Esophagus (tissue), 2 donors: ENCODE results near the gene PXYLP1. TPM values are rescaled to one million over a fixed set of nuclear protein-coding genes. Genes with fewer than 3 reads are reported as not detected.

Source experiments
- H3K27ac ChIP-seq, 2 donors: one replicate each; pipeline ENCODE4 v1.5.1; 2013; ENCODE audit warnings: low read depth in 2 of 2, mild to moderate bottlenecking in 2 of 2, inconsistent platforms in 1 of 2, low read length in 1 of 2, moderate library complexity in 1 of 2
- H3K27me3 ChIP-seq, 2 donors: one replicate each; pipeline ENCODE4 v1.6.1; 2013; ENCODE audit warnings: low read length in 2 of 2, control low read depth in 1 of 2, mild to moderate bottlenecking in 1 of 2; ENCODE audit not compliant: insufficient read depth in 2 of 2, control insufficient read depth in 1 of 2
- H3K36me3 ChIP-seq, 2 donors: one replicate each; pipeline ENCODE4 v1.6.1; 2013; ENCODE audit warnings: low read length in 1 of 2; ENCODE audit not compliant: control insufficient read depth in 2 of 2, insufficient read depth in 2 of 2
- H3K4me1 ChIP-seq, 2 donors: one replicate each; pipeline ENCODE4 v1.6.1; 2013; ENCODE audit warnings: low read length in 1 of 2; ENCODE audit not compliant: control insufficient read depth in 2 of 2, insufficient read depth in 2 of 2
- H3K4me3 ChIP-seq, 2 donors: one replicate each; pipeline ENCODE4 v1.5.1; 2013; ENCODE audit warnings: low read length in 2 of 2, mild to moderate bottlenecking in 2 of 2, low read depth in 1 of 2, moderate library complexity in 1 of 2
- H3K9me3 ChIP-seq, 2 donors: one replicate each; pipeline ENCODE4 v1.6.1; 2013; ENCODE audit warnings: mild to moderate bottlenecking in 2 of 2, low read depth in 1 of 2, low read length in 1 of 2, moderate library complexity in 1 of 2; ENCODE audit not compliant: control insufficient read depth in 2 of 2, insufficient read depth in 1 of 2
- WGBS, 2 donors: extraction: QIAGEN DNeasy Blood & Tissue Kit; methylation state at CpG; one replicate each; pipeline ENCODE4 v1.1.7; 2013; 5-methylcytosine and 5-hydroxymethylcytosine counted together
- polyA plus RNA-seq, 2 donors: library from polyadenylated mRNA; stranded (reverse); fragments of 200-250 nt; gene quantifications; one replicate each; pipeline ENCODE4 v1.2.3, GENCODE V29; 2013
- donor health status: healthy with polysubstance abuse.
- donor health status: Bipolar disorder and iron deficiency.

Gene PXYLP1
- polyA plus RNA-seq, 2 donors, result 1.1 to 1.2 TPM

DNA sequence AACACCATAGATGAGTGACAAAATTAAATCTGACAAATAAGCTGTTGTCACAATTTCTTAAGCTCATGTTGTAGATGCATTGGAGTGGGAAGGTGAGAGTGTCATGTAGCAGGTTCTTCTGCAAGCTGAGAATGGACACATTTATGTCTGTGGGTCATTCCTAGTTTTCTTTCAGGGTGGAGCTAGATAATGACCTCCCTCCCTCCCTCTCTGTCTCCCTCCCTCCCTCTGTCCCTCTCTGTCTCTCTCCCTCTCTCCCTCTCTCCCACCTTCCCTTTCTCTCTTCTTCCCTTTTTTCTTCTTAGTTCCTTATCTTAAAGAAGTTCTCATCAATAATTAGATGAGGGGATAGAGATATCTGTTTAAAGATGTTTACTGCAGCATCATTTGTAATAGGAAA, 36.0 kb downstream of the PXYLP1 start:
- Histone ChIP-seq H3K36me3 (no peaks in the 10 kb centered on the region), H3K9me3 (no peaks in the 10 kb centered on the region), H3K27me3 (no peaks in the 10 kb centered on the region), H3K4me1 (no peaks in the 10 kb centered on the region), H3K4me3 (no peak overlapping the region), H3K27ac (no peak overlapping the region)

DNA sequence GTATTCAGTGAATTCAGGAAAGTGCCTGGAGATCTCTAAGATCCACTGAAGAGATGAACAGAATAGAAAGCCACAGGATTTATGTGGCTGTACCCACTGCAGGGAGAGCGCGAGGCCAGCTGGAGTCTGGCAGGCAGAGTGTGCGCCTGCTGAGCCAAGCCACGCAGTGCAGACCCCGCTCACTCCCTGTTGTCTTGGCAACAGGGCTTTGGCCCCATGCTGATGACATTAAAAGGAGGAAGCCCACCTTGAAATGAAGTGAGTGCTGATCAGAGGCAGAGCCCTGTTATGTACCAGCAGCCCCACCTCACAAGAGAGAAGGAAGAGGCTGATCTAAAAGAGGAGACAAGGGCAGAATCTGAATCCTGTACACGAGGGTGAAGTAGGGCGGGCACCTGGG, 36.7 kb downstream of the PXYLP1 start:
- no peak overlapping the region for H3K27ac ChIP-seq
- H3K36me3 ChIP-seq, result no peaks in the 10 kb centered on the region
- no peaks in the 10 kb centered on the region for H3K4me1 ChIP-seq
- H3K4me3 ChIP-seq, result no peak overlapping the region
- no peaks in the 10 kb centered on the region for H3K9me3 ChIP-seq
- WGBS, 2 donors, result 86 to 95% methylated on average over 7 of the region's 7 CpGs
- no peaks in the 10 kb centered on the region for H3K27me3 ChIP-seq

DNA sequence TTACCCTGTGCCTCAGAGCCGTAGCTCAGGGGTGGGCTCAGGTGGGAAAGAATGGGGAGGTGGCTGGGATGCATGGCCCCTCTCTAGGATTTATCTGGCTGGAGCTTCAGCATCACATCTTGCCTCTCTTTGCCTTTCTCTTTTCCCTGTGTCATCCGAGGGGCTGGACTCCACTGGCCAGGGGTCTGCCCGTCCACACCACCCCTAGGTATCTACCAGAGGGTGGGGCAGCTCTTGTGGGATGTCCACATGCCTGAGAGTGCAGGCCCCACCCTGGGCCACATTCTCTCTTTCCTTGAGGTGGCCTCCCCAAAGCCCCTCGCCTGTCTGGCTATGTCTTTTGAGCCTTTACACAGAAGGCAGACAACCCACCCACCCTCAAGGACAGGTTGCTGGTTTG, 37.2 kb downstream of the PXYLP1 start:
- no peak overlapping the region for H3K27ac ChIP-seq
- no peak overlapping the region for H3K4me3 ChIP-seq
- H3K9me3 ChIP-seq, result no peaks in the 10 kb centered on the region
- 94 to 98% methylated on average over 4 of the region's 4 CpGs for WGBS, 2 donors
- no peaks in the 10 kb centered on the region for H3K27me3 ChIP-seq
- no peaks in the 10 kb centered on the region for H3K4me1 ChIP-seq
- no peaks in the 10 kb centered on the region for H3K36me3 ChIP-seq

DNA sequence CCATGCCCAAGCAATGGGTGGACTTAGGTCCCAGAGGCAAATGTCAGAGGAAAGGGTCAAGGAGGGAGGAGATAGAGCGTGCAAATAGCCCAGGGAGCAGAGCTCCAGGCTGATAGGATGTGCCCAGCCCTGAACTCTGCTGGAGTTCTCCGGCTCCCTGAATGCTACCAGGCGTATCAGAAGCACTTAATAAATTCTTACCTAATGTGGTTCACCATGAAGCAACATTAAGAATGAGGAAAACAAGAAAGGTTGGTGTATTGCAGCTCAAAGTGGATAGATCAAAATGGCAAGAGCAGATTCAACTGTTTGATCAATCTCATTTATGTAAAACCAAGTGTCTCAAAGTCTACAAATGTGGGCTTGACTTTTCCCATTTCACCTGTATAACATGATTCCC, 38.3 kb downstream of the PXYLP1 start:
- Histone ChIP-seq H3K4me3 (no peak overlapping the region), H3K36me3 (no peaks in the 10 kb centered on the region), H3K27ac (no peak overlapping the region), H3K4me1 (no peaks in the 10 kb centered on the region), H3K9me3 (no peaks in the 10 kb centered on the region), H3K27me3 (no peaks in the 10 kb centered on the region)
- whole genome bisulfite sequencing, 2 donors, result 94 to 96% methylated on average over 3 of the region's 3 CpGs

DNA sequence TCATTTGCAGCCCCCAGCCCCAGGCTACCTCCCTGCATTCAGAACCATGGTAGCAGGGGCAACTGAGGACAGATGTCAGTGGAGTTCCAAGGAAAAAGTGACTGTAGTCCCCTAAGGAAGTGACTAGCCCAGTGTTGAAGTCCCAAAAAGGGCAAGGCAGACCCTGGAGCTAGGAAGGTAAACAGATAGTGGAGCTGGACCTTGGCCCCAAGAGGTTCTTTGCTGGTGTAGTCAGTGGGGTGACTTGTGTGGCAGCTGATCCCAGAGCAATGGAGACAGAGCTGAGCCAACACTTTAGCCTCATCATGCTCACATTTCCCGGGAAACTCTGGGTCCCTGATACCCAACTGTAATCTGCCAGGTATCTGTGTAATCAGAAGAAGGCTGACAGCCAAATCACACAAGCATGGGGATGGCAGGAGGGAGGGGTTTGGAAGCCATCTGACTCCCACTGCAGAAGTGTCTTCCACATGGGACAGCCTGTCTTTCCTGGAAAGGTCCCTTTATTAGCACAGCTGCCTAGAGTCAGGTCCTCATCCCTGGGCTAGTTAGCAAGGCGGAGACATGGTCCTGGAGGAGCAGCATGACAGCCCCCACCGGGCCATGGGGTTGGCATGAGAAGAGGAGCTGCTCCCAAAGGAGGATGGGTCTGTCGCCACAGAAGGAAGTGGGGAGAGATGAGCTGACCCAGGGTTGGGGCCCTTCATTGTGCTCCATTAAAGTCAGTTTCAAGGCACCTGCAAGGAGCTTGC, 39.8 kb downstream of the PXYLP1 start:
- H3K4me1 ChIP-seq, result no peaks in the 10 kb centered on the region
- no peaks in the 10 kb centered on the region for H3K9me3 ChIP-seq
- H3K4me3 ChIP-seq, result no peak overlapping the region
- no peaks in the 10 kb centered on the region for H3K36me3 ChIP-seq
- no peaks in the 10 kb centered on the region for H3K27me3 ChIP-seq
- H3K27ac ChIP-seq, result no peak overlapping the region
- WGBS, 2 donors, result 88 to 90% methylated on average over 4 of the region's 4 CpGs

DNA sequence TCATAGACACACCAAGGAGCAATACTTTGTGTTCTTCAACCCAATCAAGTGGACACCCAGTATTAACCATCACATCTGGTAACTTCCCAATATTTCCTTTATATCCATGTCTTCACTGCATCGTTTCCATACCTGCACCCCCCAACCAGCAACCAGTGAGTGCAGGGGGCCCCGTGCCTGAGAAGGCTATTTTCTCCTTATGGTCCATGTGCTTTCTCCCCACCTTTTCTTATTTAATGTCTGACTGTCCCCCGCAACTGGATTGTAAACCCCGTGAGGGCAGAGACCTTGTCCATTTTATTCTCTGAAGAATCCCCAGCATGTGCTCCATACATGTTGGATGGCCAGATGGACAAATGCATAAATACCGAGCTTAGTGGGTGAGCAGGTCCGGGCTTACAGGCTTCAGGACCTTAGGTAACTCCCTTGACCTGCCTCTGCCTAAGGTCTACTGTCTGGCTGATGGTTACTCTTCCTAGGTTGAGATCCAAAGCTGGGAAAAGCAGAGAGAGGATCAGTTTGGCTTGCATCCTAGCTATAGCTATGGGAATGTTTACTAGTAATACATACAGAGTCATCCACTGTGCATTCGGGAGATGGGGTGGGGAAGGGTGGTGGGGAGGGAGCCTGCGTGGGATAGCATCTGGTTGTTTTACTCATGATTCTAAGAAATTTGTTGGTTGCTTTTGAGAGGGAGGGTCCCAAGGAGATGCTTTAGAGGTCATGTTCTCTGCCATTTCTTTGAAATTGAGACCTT, 41.5 kb downstream of the PXYLP1 start:
- Histone ChIP-seq H3K9me3 (no peaks in the 10 kb centered on the region), H3K27me3 (no peaks in the 10 kb centered on the region), H3K36me3 (no peaks in the 10 kb centered on the region), H3K27ac (no peak overlapping the region), H3K4me3 (no peak overlapping the region), H3K4me1 (no peaks in the 10 kb centered on the region)
- 92 to 94% methylated on average over 8 of the region's 8 CpGs for WGBS, 2 donors

DNA sequence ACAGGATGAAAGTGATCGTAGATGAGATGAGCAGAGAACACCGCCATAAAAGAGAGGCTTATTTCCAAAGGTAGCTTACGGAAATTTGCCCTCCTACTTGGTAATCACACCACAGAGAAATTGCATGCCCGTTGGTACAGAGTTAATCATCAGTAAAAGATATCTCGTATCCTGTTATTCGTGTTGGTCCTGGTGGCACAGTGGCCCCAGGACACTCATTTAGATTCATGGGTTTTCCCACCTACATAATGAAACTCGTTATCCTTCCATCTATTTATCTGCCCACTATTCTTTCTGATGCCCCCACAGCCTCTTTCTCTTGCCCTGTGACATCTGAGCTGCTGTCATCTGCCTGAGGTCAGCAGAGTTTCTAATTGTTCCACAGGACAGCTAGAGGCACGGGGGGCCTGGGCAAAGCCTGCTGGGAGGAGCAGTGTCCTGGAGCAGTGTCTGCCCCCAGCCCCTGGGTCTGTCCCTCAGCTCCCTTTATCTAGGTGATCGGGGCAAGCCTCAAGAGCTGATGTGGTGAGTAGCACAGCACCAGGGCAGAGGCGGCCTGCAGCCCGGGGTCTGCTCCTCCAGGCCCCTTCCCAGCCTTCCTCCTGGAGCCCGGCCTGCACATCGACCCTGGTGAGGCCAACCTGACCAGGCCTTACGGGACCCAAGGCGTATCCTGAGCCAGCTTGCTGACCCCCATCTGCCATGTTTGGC, 42.2 kb downstream of the PXYLP1 start:
- no peaks in the 10 kb centered on the region for H3K9me3 ChIP-seq
- H3K27ac ChIP-seq, result no peak overlapping the region
- WGBS, 2 donors, result 90% methylated on average over 15 of the region's 15 CpGs

DNA sequence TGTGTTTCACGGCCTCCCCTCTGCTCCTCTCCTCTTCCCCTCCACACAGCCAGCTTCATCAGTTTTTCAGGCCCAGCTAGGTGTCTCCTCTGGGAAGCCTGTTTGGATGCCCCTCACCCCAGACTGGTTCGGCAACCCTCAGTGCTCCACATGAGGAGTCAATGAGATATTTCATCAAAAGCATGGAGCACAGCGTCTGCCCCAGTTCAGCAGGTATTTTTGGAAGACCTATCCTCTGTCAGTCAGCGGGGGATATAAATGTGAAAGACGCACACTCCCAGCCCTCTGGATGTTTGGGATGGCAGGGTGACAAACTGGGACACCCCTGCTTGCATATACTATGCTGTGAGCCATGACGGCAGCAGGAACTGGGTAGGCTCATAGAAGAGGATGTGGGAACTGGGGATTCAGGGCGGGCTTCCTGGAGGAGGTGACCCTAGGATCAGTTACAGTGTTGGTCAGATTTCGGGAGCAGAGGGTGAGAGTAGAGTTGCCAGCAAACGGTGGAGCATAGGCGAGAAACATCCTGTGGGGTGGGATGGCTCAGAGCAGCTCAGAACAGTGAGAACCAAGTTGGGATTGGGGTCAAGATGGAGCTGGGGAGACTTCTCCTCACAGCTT, 42.9 kb downstream of the PXYLP1 start:
- Histone ChIP-seq H3K36me3 (no peaks in the 10 kb centered on the region), H3K4me1 (no peaks in the 10 kb centered on the region), H3K9me3 (no peaks in the 10 kb centered on the region), H3K27me3 (no peaks in the 10 kb centered on the region), H3K4me3 (no peak overlapping the region), H3K27ac (no peak overlapping the region)
- 90 to 92% methylated on average over 10 of the region's 10 CpGs for WGBS, 2 donors

More for the DNA sequence above, 42.2 kb downstream of the PXYLP1 start:
- no peaks in the 10 kb centered on the region for H3K36me3 ChIP-seq
- no peaks in the 10 kb centered on the region for H3K27me3 ChIP-seq
- no peak overlapping the region for H3K4me3 ChIP-seq
- no peaks in the 10 kb centered on the region for H3K4me1 ChIP-seq

DNA sequence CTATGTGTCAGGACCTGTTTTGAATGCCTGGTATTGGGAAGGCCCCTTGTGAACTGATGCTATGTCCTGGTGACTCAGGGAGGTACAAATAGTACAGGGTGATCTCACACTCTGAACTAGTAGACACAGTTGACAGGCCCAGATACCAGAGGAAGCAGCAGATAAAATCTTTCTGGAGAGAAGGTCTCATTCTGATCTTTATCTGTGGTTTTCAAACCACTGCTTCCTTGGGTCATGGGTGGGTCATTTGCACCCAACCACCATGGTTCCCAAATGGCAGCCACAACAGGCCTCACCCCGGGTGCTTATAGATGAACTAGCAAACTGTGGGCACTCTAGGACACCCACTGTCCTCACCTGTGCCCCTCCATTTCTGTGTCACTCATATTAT, 43.4 kb downstream of the PXYLP1 start:
- no peaks in the 10 kb centered on the region for H3K4me1 ChIP-seq
- no peaks in the 10 kb centered on the region for H3K9me3 ChIP-seq
- H3K27me3 ChIP-seq, result no peaks in the 10 kb centered on the region
- H3K27ac ChIP-seq, result no peak overlapping the region
- 75 to 81% methylated on average over 1 of the region's 1 CpG for WGBS, 2 donors
- no peaks in the 10 kb centered on the region for H3K36me3 ChIP-seq
- no peak overlapping the region for H3K4me3 ChIP-seq
